A549 (cell line): Measurements from ENCODE around the gene ZDHHC17. TPM values are rescaled to one million over a fixed set of nuclear protein-coding genes. Genes with fewer than 3 reads are reported as not detected.

Source experiments
- ATAC-seq, 2 experiments: fragments of 200-7000 bp in 1 of 2; fragments of >200 bp in 1 of 2; cut with Nextera tagmentation in 1 of 2; cut with Tn5 transposase in 1 of 2; 3 replicates each; pipeline versions ENCODE4 v1.8.0 to v1.9.1; 2018 to 2020; ENCODE audit warnings: mild to moderate bottlenecking in 1 of 2, moderate library complexity in 1 of 2
- CTCF ChIA-PET: fragments of 300-600 bp; sonication (Branson Sonifier 250); formaldehyde crosslinking; extraction: SDS; loops from one replicate; lab custom pipeline; 2021; ENCODE audit warnings: antibody characterized with exemption, inconsistent platforms; lab: Yijun Ruan, JAX
- POLR2A ChIA-PET: fragments of 350-600 bp; formaldehyde crosslinking; extraction: SDS; loops from one replicate; lab custom pipeline; 2021; ENCODE audit warnings: antibody characterized with exemption, inconsistent platforms; lab: Yijun Ruan, JAX
- DNase-seq, 2 experiments: peaks; one replicate each; pipeline versions ENCODE4 v3.0.0 to v3.0.0-alpha.2; 2011 to 2016; ENCODE audit warnings: low read depth in 1 of 2, low spot score in 1 of 2
- FAIRE-seq: peaks from 2 replicates; lab custom pipeline; 2011; peaks lifted over from hg19 to GRCh38; lab: Jason Lieb, UNC
- H3K27ac ChIP-seq, 2 experiments: fragments of >200 bp; sonication (Bioruptor Twin); formaldehyde crosslinking; 3 replicates each; pipeline ENCODE4 v1.5.1; 2016 to 2017
- H3K4me1 ChIP-seq: fragments of >200 bp; sonication (Bioruptor Twin); formaldehyde crosslinking; 3 replicates; pipeline ENCODE4 v1.6.1; 2016
- H3K4me2 ChIP-seq: fragments of >200 bp; sonication (Bioruptor Twin); formaldehyde crosslinking; 3 replicates; pipeline ENCODE4 v1.6.1; 2016
- H3K4me3 ChIP-seq: fragments of >200 bp; sonication (Bioruptor Twin); formaldehyde crosslinking; 3 replicates; pipeline ENCODE4 v1.5.1; 2016
- H3K9me3 ChIP-seq: fragments of >200 bp; sonication (Bioruptor Twin); formaldehyde crosslinking; 3 replicates; pipeline ENCODE4 v1.6.1; 2016
- CBX8 ChIP-seq: fragments of 200-600 bp; sonication (generic); IDR thresholded peaks from 2 replicates; pipeline ENCODE4 v1.6.1; 2016
- CHD2 ChIP-seq: fragments of 150-350 bp; IDR thresholded peaks from 2 replicates; pipeline ENCODE4 v1.6.1; 2014; ENCODE audit warnings: low read length; ENCODE audit not compliant: partially characterized antibody
- EHF ChIP-seq: fragments of 250-450 bp; sonication (Bioruptor Pico); IDR thresholded peaks from 2 replicates; pipeline ENCODE4 v1.5.0; 2020; ENCODE audit warnings: mild to moderate bottlenecking
- FOSB ChIP-seq: fragments of 250-450 bp; sonication (Bioruptor Pico); IDR thresholded peaks from 2 replicates; pipeline ENCODE4 v1.5.0; 2020; ENCODE audit warnings: mild to moderate bottlenecking, moderate library complexity
- FOXS1 ChIP-seq: fragments of 250-450 bp; sonication (Bioruptor Pico); IDR thresholded peaks from 2 replicates; pipeline ENCODE4 v1.5.0; 2020; ENCODE audit warnings: mild to moderate bottlenecking, moderate library complexity
- GATA3 ChIP-seq: IDR thresholded peaks from 2 replicates; pipeline ENCODE4 v1.6.1; 2012; ENCODE audit warnings: borderline replicate concordance
- HES2 ChIP-seq: fragments of >200 bp; sonication (Bioruptor Twin); formaldehyde crosslinking; IDR thresholded peaks from 2 replicates; pipeline ENCODE4 v1.6.1; 2016
- HOXA7 ChIP-seq: fragments of 250-450 bp; sonication (Bioruptor Pico); IDR thresholded peaks from 2 replicates; pipeline ENCODE4 v1.5.0; 2020; ENCODE audit warnings: mild to moderate bottlenecking, moderate library complexity
- JUN ChIP-seq, 2 experiments: fragments of >200 bp; sonication (Bioruptor Twin); formaldehyde crosslinking; IDR thresholded peaks; 2 replicates in 1 of 2; 3 replicates in 1 of 2; pipeline ENCODE4 v1.6.1; 2016 to 2017
- KDM1A ChIP-seq: fragments of 200-600 bp; sonication (generic); IDR thresholded peaks from 2 replicates; pipeline ENCODE4 v1.6.1; 2016; ENCODE audit warnings: low read depth, mild to moderate bottlenecking
- MAFK ChIP-seq: fragments of 450-650 bp; IDR thresholded peaks from 2 replicates; pipeline ENCODE4 v1.6.1; 2014; ENCODE audit not compliant: partially characterized antibody
- MAZ ChIP-seq: fragments of 150-350 bp; IDR thresholded peaks from 2 replicates; pipeline ENCODE4 v1.6.1; 2014; ENCODE audit warnings: antibody characterized with exemption, low read depth, low read length, borderline replicate concordance
- NPAS2 ChIP-seq: fragments of 250-450 bp; sonication (Bioruptor Pico); IDR thresholded peaks from 2 replicates; pipeline ENCODE4 v1.8.0; 2022; ENCODE audit warnings: mild to moderate bottlenecking, moderate library complexity, borderline replicate concordance
- NR3C1 ChIP-seq: fragments of >200 bp; sonication (Bioruptor Twin); formaldehyde crosslinking; IDR thresholded peaks from 3 replicates; pipeline ENCODE4 v1.6.1; 2017
- PHF8 ChIP-seq: fragments of 200-600 bp; sonication (generic); IDR thresholded peaks from 2 replicates; pipeline ENCODE4 v1.6.1; 2016; ENCODE audit warnings: low read depth, mild to moderate bottlenecking, antibody characterized with exemption, moderate library complexity, borderline replicate concordance
- POLR2A ChIP-seq: IDR thresholded peaks from 2 replicates; pipeline ENCODE4 v1.6.1; 2012; ENCODE audit warnings: mild to moderate bottlenecking, low read length
- RAD21 ChIP-seq, 2 experiments: fragments of >200 bp in 1 of 2; sonication (Bioruptor Twin) in 1 of 2; formaldehyde crosslinking in 1 of 2; IDR thresholded peaks in 1 of 2; conservative IDR thresholded peaks in 1 of 2; 2 replicates in 1 of 2; 3 replicates in 1 of 2; pipeline ENCODE4 v1.6.1; 2012 to 2018; ENCODE audit warnings: inconsistent platforms in 1 of 2
- RCOR1 ChIP-seq: fragments of 150-350 bp; IDR thresholded peaks from 2 replicates; pipeline ENCODE4 v1.6.1; 2014; ENCODE audit warnings: antibody characterized with exemption, low read length, low read depth
- SMC3 ChIP-seq: fragments of >200 bp; sonication (Bioruptor Twin); formaldehyde crosslinking; IDR thresholded peaks from 3 replicates; pipeline ENCODE4 v1.6.1; 2018; ENCODE audit warnings: inconsistent platforms
- SREBF2 ChIP-seq: fragments of 450-650 bp; IDR thresholded peaks from 2 replicates; pipeline ENCODE4 v1.6.1; 2014; ENCODE audit warnings: mild to moderate bottlenecking, moderate library complexity
- TFCP2L1 ChIP-seq: fragments of 250-450 bp; sonication (Bioruptor Pico); IDR thresholded peaks from 2 replicates; pipeline ENCODE4 v1.5.0; 2021; ENCODE audit warnings: mild to moderate bottlenecking
- TP53 ChIP-seq: fragments of 250-450 bp; sonication (Bioruptor Pico); IDR thresholded peaks from 2 replicates; pipeline ENCODE4 v1.5.0; 2021; ENCODE audit warnings: mild to moderate bottlenecking, moderate library complexity
- USF2 ChIP-seq: fragments of 450-650 bp; IDR thresholded peaks from 2 replicates; pipeline ENCODE4 v1.6.1; 2014; ENCODE audit warnings: antibody characterized with exemption
- ZC3H11A ChIP-seq: fragments of 450-650 bp; IDR thresholded peaks from 2 replicates; pipeline ENCODE4 v1.6.1; 2014; ENCODE audit warnings: antibody characterized with exemption, mild to moderate bottlenecking
- ZNF302 ChIP-seq: fragments of 250-450 bp; sonication (Bioruptor Pico); IDR thresholded peaks from 2 replicates; pipeline ENCODE4 v1.9.0; 2021; ENCODE audit warnings: inconsistent platforms, mild to moderate bottlenecking, moderate library complexity
- ZSCAN20 ChIP-seq: fragments of 250-450 bp; sonication (Bioruptor Pico); IDR thresholded peaks from 2 replicates; pipeline ENCODE4 v1.8.0; 2022; ENCODE audit warnings: mild to moderate bottlenecking, moderate library complexity
- WGBS: methylation state at CpG from one replicate; pipeline ENCODE4 v1.1.6; 2017; ENCODE audit errors: missing lambda C conversion rate; 5-methylcytosine and 5-hydroxymethylcytosine counted together
- polyA plus RNA-seq, 4 experiments: library from polyadenylated mRNA; depleted of rRNA in 3 of 4; stranded (reverse); fragments of >200 nt; fragmentation: RNase III in 1 of 4; extraction: RNeasy Plus Mini Kit Qiagen cat#74134 plus additional on column Dnase treatment in 1 of 4; gene quantifications; 2 replicates in 3 of 4; 3 replicates in 1 of 4; pipeline ENCODE4 v1.2.3, GENCODE V29; 2011 to 2017
- TF ChIP-seq, protein P1 (sequence below): fragments of 250-450 bp; sonication (Bioruptor Pico); IDR thresholded peaks from 2 replicates; pipeline ENCODE4 v1.5.0; 2021; ENCODE audit warnings: mild to moderate bottlenecking, moderate library complexity, borderline replicate concordance
- TF ChIP-seq, protein P2 (sequence below): fragments of 150-350 bp; IDR thresholded peaks from 2 replicates; pipeline ENCODE4 v1.6.1; 2014; ENCODE audit warnings: low read depth, mild to moderate bottlenecking, low read length

Gene ZDHHC17
- polyA plus RNA-seq, 2 of the 4 experiments (the other 2 are of a cell fraction): 28.1 to 54.8 TPM

GRCh38 chr12:76717314-76717713 is 46.6 kb upstream of the ZDHHC17 start:
- no peak overlapping the region for H3K4me3 ChIP-seq
- no peak overlapping the region for H3K27ac ChIP-seq
- WGBS: 79% methylated on average over 1 of the region's 1 CpG
- POLR2A ChIA-PET: no interaction called here
- TF ChIP-seq CBX8: no peak
- TF ChIP-seq EHF (CRISPR knock-in tag): no peak
- TF ChIP-seq FOXS1 (CRISPR knock-in tag): no peak
- TF ChIP-seq ZNF302 (CRISPR knock-in tag): no peak
- no peak for DNase-seq
- ATAC-seq: no peak
- H3K9me3 ChIP-seq: no peaks in the 10 kb centered on the region
- H3K4me1 ChIP-seq: peaks cover 29% of the 10 kb centered on the region
- FAIRE-seq: no peak
- CTCF ChIA-PET: no interaction called here
- H3K4me2 ChIP-seq: no peak overlapping the region

DNA sequence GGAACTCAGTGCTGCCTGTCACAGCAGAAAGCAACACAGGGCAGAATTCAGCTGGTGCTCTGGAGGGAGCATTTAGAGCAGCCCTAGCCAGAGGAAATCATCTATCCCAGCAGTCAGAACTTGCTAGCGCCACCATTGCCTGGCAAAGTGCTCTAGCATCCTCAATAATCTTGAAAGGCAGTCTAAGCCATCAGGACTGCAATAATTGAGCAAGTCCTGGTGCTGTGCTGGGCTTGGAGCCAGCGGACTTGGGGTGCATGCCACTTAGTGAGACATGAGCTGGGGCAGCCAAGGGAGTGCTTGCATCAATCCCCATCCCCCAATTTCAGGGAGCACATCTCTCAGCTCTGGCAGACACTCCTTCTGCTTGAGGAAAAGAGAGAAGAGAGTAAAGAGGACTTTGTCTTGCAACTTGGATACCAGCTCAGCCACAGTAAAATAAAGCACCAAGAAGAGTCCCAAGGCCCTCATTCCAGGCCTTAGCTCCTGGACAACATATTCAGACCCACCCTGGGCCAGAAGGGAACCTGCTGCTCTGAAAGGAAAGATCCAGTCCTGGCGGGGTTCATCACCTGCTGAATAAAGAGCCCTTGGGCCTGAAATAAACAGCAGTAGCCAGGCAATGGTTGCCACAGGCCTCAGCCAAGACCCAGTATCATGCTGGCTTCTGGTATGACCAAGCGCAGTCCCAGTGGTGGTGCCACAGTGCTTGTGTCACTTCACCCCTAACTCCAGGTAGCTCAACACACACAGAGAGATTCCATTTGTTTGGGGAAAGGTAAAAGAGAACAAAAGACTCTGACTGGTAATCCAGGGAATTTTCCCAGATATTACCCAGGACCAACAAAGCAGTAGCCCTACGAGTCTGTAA is 44.5 kb upstream of the ZDHHC17 start:
- peak overlapping the region; percentile 56 for H3K4me2 ChIP-seq
- peaks cover 29% of the 10 kb centered on the region for H3K4me1 ChIP-seq
- no peak overlapping the region for H3K4me3 ChIP-seq
- POLR2A ChIA-PET: interaction anchor here (0.7 to 2.4 kb wide), 3 partner anchors 15 to 163 kb away, joined by 3 to 10 read pairs (median 3); no protein-coding TSS in a partner anchor
- no peak for FAIRE-seq
- H3K27ac ChIP-seq: peak overlapping the region; percentile 59 to 80
- H3K9me3 ChIP-seq: no peaks in the 10 kb centered on the region
- no peak for TF ChIP-seq SREBF2
- TF ChIP-seq RAD21 (conservative IDR thresholded peaks at IDR 0.05 in 1 of 2, IDR thresholded peaks at IDR 0.05 in 1 of 2): no peak
- no peak for TF ChIP-seq NR3C1
- no peak for TF ChIP-seq NPAS2 (CRISPR knock-in tag)
- TF ChIP-seq, protein P1, sequence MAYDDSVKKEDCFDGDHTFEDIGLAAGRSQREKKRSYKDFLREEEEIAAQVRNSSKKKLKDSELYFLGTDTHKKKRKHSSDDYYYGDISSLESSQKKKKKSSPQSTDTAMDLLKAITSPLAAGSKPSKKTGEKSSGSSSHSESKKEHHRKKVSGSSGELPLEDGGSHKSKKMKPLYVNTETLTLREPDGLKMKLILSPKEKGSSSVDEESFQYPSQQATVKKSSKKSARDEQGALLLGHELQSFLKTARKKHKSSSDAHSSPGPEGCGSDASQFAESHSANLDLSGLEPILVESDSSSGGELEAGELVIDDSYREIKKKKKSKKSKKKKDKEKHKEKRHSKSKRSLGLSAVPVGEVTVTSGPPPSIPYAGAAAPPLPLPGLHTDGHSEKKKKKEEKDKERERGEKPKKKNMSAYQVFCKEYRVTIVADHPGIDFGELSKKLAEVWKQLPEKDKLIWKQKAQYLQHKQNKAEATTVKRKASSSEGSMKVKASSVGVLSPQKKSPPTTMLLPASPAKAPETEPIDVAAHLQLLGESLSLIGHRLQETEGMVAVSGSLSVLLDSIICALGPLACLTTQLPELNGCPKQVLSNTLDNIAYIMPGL: no peak
- no peak for TF ChIP-seq ZC3H11A
- TF ChIP-seq CHD2: no peak
- TF ChIP-seq PHF8: no peak
- TF ChIP-seq USF2: no peak
- no peak for TF ChIP-seq TFCP2L1
- TF ChIP-seq, all 56 proteins: peak for 0
- DNase-seq (no peak), ATAC-seq (peak; percentile 65 to 76)
- CTCF ChIA-PET: interaction anchor here (0.8 to 1.2 kb wide), 9 partner anchors 11 to 192 kb away, joined by 3 to 5 read pairs (median 3); no protein-coding TSS in a partner anchor
- 65% methylated on average over 4 of the region's 5 CpGs for WGBS

- H3K4me2 ChIP-seq: peak overlapping the region; percentile 56
- H3K27ac ChIP-seq: peak overlapping the region; percentile 59 to 80
- 5% methylated on average over 2 of the region's 2 CpGs for WGBS
- H3K4me1 ChIP-seq: peaks cover 29% of the 10 kb centered on the region
- no peak overlapping the region for H3K4me3 ChIP-seq
- ATAC-seq: peak; percentile 84 to 96
- ChIA-PET POLR2A (interaction anchor here (0.6 to 2.4 kb wide), 4 partner anchors 16 to 164 kb away, joined by 3 to 10 read pairs (median 3); no protein-coding TSS in a partner anchor), CTCF (interaction anchor here (0.8 to 1.3 kb wide), 11 partner anchors 9 to 192 kb away, joined by 3 to 5 read pairs (median 3); no protein-coding TSS in a partner anchor)
- H3K9me3 ChIP-seq: no peaks in the 10 kb centered on the region
- peak in 1 of 2 experiments; percentile 73 for DNase-seq
- FAIRE-seq: peak; percentile 89
- TF ChIP-seq JUN (IDR thresholded peaks at IDR 0.05) (0 out of 5 replicates have a peak, but pooled peaks of 1 of the 2 experiments have one; percentile 30), HES2 (no peak), MAZ (no peak), ZSCAN20 (CRISPR knock-in tag) (no peak), MAFK (no peak), RCOR1 (no peak), POLR2A (no peak), GATA3 (peak; percentile 82; the same call in 1 of the 2 replicates), FOSB (CRISPR knock-in tag) (no peak), HOXA7 (CRISPR knock-in tag) (no peak), KDM1A (no peak), RAD21 (conservative IDR thresholded peaks at IDR 0.05 in 1 of 2, IDR thresholded peaks at IDR 0.05 in 1 of 2) (peak in 1 of 2 experiments; percentile 4; a peak in 1 of 5 replicates), SMC3 (no peak), TP53 (CRISPR knock-in tag) (no peak), USF2 (no peak), SREBF2 (no peak), EHF (CRISPR knock-in tag) (no peak)
- TF ChIP-seq, protein P2, sequence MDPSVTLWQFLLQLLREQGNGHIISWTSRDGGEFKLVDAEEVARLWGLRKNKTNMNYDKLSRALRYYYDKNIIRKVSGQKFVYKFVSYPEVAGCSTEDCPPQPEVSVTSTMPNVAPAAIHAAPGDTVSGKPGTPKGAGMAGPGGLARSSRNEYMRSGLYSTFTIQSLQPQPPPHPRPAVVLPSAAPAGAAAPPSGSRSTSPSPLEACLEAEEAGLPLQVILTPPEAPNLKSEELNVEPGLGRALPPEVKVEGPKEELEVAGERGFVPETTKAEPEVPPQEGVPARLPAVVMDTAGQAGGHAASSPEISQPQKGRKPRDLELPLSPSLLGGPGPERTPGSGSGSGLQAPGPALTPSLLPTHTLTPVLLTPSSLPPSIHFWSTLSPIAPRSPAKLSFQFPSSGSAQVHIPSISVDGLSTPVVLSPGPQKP: no peak
These were observed 43.8 kb upstream of the ZDHHC17 start for GRCh38 chr12:76720068-76720467.
